K562 (cell line): ENCODE measurements around the gene JMJD1C. TPM values are rescaled to one million over a fixed set of nuclear protein-coding genes. Genes with fewer than 3 reads are reported as not detected.

Source experiments
- ATAC-seq: fragments of 200-7000 bp; cut with Tn5 transposase; 3 replicates; pipeline ENCODE4 v1.9.1; 2020; ENCODE audit warnings: moderate library complexity
- BruUV-seq: library from RNA; stranded (reverse); fragments of 400-500 nt; replicated peaks from 2 replicates; lab custom pipeline; 2021; lab: Mats Ljungman, UMichigan
- CTCF ChIA-PET: fragments of 300-600 bp; formaldehyde crosslinking; extraction: SDS; loops from one replicate; lab custom pipeline; 2021; ENCODE audit warnings: low intra/inter-chr PET ratio; lab: Yijun Ruan, JAX
- POLR2A ChIA-PET: fragments of 300-600, 350-650 bp; sonication (Branson Sonifier 250); formaldehyde crosslinking; extraction: SDS; loops from one replicate; lab custom pipeline; 2021; ENCODE audit warnings: antibody characterized with exemption, inconsistent platforms; lab: Yijun Ruan, JAX
- DNase-seq, 4 experiments: peaks; one replicate each; pipeline versions ENCODE4 v3.0.0 to v3.0.0-alpha.2; 2011 to 2018; ENCODE audit warnings: low spot score in 3 of 4, mixed read lengths in 3 of 4; ENCODE audit errors: extremely low read depth in 1 of 4
- FAIRE-seq: peaks from 2 replicates; lab custom pipeline; 2011; peaks lifted over from hg19 to GRCh38; lab: Jason Lieb, UNC
- H2AFZ ChIP-seq: 2 replicates; pipeline ENCODE4 v1.6.0; 2011; ENCODE audit warnings: low read depth, low read length, control low read depth, inconsistent platforms
- H3K27ac ChIP-seq: fragments of 200-600 bp; 3 replicates; pipeline ENCODE4 v1.8.0; 2011; ENCODE audit warnings: low read depth, mild to moderate bottlenecking, control low read depth, inconsistent platforms, low read length, moderate library complexity, mixed read lengths; ENCODE audit errors: extremely low read depth
- H3K27me3 ChIP-seq, 2 experiments: fragments of 300-600 bp in 1 of 2; 2 replicates in 1 of 2; 3 replicates in 1 of 2; pipeline versions ENCODE4 v1.6.0 to v1.8.0; 2011; ENCODE audit warnings: inconsistent platforms in 2 of 2, low read length in 2 of 2, mild to moderate bottlenecking in 1 of 2, mixed read lengths in 1 of 2, moderate library complexity in 1 of 2; ENCODE audit not compliant: control insufficient read depth in 2 of 2, insufficient read depth in 2 of 2
- H3K36me3 ChIP-seq: fragments of 300-600 bp; 3 replicates; pipeline ENCODE4 v1.8.0; 2011; ENCODE audit warnings: mild to moderate bottlenecking, low read length, inconsistent platforms; ENCODE audit not compliant: control insufficient read depth, insufficient read depth
- H3K4me1 ChIP-seq, 2 experiments: fragments of 200-600 bp in 1 of 2; replicated peaks in 1 of 2; 2 replicates in 1 of 2; 3 replicates in 1 of 2; pipeline versions ENCODE4 v1.5.1 to v1.8.0; 2011; ENCODE audit warnings: inconsistent platforms in 2 of 2, low read length in 2 of 2, mild to moderate bottlenecking in 1 of 2, mixed read lengths in 1 of 2, moderate library complexity in 1 of 2; ENCODE audit not compliant: control insufficient read depth in 2 of 2, insufficient read depth in 2 of 2
- H3K4me2 ChIP-seq: 2 replicates; pipeline ENCODE4 v1.6.1; 2011; ENCODE audit warnings: low read length, control low read depth, inconsistent platforms, mixed read lengths; ENCODE audit not compliant: insufficient read depth
- H3K4me3 ChIP-seq: fragments of 200-600 bp; sonication (generic), shearing (Covaris generic); 2 replicates; pipeline ENCODE4 v1.5.1; 2016; ENCODE audit warnings: control low read depth, inconsistent platforms
- H3K79me2 ChIP-seq: fragments of 200-600 bp; 3 replicates; pipeline ENCODE4 v1.8.0; 2011; ENCODE audit warnings: low read length, inconsistent platforms; ENCODE audit not compliant: control insufficient read depth, insufficient read depth
- H3K9ac ChIP-seq, 2 experiments: 2 replicates each; pipeline versions ENCODE4 v1.6.0 to v1.6.1; 2011; ENCODE audit warnings: low read depth in 2 of 2, low read length in 2 of 2, control low read depth in 1 of 2, inconsistent platforms in 1 of 2, mild to moderate bottlenecking in 1 of 2, mixed read lengths in 1 of 2; ENCODE audit not compliant: insufficient read depth in 1 of 2
- H3K9me1 ChIP-seq: one replicate; pipeline ENCODE4 v1.6.0; 2011; ENCODE audit warnings: inconsistent platforms, mild to moderate bottlenecking, low read length, moderate library complexity; ENCODE audit not compliant: control insufficient read depth, insufficient read depth
- H3K9me3 ChIP-seq: replicated peaks from 2 replicates; pipeline ENCODE4 v1.5.1; 2011; ENCODE audit warnings: low read depth, low read length, inconsistent platforms; ENCODE audit not compliant: control insufficient read depth, insufficient read depth
- H4K20me1 ChIP-seq: replicated peaks from 2 replicates; pipeline ENCODE4 v1.6.1; 2011; ENCODE audit warnings: low read length, inconsistent platforms, mixed read lengths; ENCODE audit not compliant: control insufficient read depth, insufficient read depth
- ASH1L ChIP-seq: fragments of 450-650 bp; IDR thresholded peaks from 2 replicates; pipeline ENCODE4 v1.6.1; 2018; ENCODE audit warnings: borderline replicate concordance, mild to moderate bottlenecking, low read depth; ENCODE audit not compliant: partially characterized antibody
- CSDE1 ChIP-seq, 2 experiments: fragments of 450-650 bp; IDR thresholded peaks; 2 replicates each; pipeline ENCODE4 v1.6.1; 2016; ENCODE audit warnings: mild to moderate bottlenecking in 1 of 2
- ESRRB ChIP-seq: fragments of 250-450 bp; sonication (Bioruptor Pico); IDR thresholded peaks from 2 replicates; pipeline ENCODE4 v1.5.0; 2020; ENCODE audit warnings: mild to moderate bottlenecking, moderate library complexity, borderline replicate concordance
- ZNF121 ChIP-seq: sonication (generic); formaldehyde crosslinking; conservative IDR thresholded peaks from 2 replicates; pipeline ENCODE4 v1.8.0; 2022; ENCODE audit warnings: missing genetic modification reagents
- WGBS: fragments of 100-300 bp; shearing (Covaris generic); methylation state at CpG from one replicate; pipeline ENCODE4 v1.1.6; 2016; ENCODE audit warnings: low coverage, mixed read lengths; ENCODE audit not compliant: insufficient coverage; ENCODE audit errors: missing lambda C conversion rate; 5-methylcytosine and 5-hydroxymethylcytosine counted together
- in situ Hi-C: fragments of 300-500 bp; cut with MboI; formaldehyde crosslinking; loops from 4 replicates; pipeline ENCODE4 v1.15.0; 2018; ENCODE audit warnings: inconsistent platforms, mixed read lengths
- intact Hi-C: fragments of 100-400 bp; cut with micrococcal nuclease; formaldehyde crosslinking; loops from 2 replicates; pipeline ENCODE4 v1.14.2; 2022
- polyA plus RNA-seq, 8 experiments: library from polyadenylated mRNA; depleted of rRNA in 4 of 8; stranded (reverse) in 5 of 8; unstranded in 3 of 8; fragments of >200 nt; fragmentation: Nextera tagmentation in 2 of 8; fragmentation: Illumina TruSeq in 1 of 8; extraction: Ambion mirVana in 2 of 8; extraction: Trizol in 1 of 8; gene quantifications; 2 replicates each; pipeline versions ENCODE4 v1.2.1 to v1.2.3, GENCODE V29; 2011 to 2014; ENCODE audit warnings: inconsistent platforms in 1 of 8, missing spikeins in 1 of 8
- total RNA-seq, 7 experiments: library from RNA; depleted of rRNA in 6 of 7; stranded (reverse); fragments of >200 nt in 6 of 7; fragmentation: Illumina TruSeq in 2 of 7; extraction: Trizol in 2 of 7; gene quantifications; 2 replicates each; pipeline versions ENCODE4 v1.2.1 to v1.2.3, GENCODE V29; 2011 to 2021; ENCODE audit warnings: low replicate concordance in 1 of 7
- TF ChIP-seq, protein P1 (sequence below): fragments of 450-650 bp; formaldehyde crosslinking; IDR thresholded peaks from 2 replicates; pipeline ENCODE4 v1.4.0; 2020; ENCODE audit warnings: mild to moderate bottlenecking
- TF ChIP-seq, protein P2 (sequence below): fragments of 200-800 bp; sonication (Bioruptor generic); IDR thresholded peaks from 2 replicates; pipeline ENCODE4 v1.6.1; 2017; ENCODE audit warnings: missing genetic modification characterization, missing compliant biosample characterization

JMJD1C gene
- total and polyA plus RNA-seq, 9 of the 15 experiments (the other 6 are each of a cell fraction or from before 2014, with no cell fraction given): 25.3 to 68.0 (median 47.2) TPM

DNA sequence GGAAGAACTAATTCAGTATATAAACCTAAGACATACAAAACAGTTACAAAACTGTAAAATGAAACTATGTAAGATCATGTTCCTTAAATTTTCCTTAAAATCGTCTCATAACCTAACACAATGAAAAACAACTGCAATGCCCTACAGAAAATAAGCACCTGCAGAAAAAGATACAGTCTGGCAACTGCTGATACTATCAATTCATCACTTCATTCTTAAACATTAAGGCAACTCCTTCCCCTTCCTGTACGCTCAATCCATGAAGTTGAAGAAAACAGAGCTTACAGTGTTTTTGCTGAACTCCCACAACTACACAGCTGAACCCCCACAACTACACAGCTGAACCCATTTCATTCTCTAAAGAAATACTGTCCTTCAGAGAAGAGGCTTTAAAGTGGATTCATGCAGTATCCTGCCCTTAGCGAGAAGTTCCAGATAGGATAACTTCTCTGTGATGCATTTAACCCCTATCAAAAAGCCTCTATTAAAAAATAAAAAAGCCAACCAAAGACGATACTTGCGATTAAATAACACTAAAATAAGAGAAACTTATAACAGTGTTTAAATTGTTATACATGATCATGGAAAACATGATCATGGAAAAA, 50.0 kb downstream of the JMJD1C start (continued):
- TF ChIP-seq, protein P1, sequence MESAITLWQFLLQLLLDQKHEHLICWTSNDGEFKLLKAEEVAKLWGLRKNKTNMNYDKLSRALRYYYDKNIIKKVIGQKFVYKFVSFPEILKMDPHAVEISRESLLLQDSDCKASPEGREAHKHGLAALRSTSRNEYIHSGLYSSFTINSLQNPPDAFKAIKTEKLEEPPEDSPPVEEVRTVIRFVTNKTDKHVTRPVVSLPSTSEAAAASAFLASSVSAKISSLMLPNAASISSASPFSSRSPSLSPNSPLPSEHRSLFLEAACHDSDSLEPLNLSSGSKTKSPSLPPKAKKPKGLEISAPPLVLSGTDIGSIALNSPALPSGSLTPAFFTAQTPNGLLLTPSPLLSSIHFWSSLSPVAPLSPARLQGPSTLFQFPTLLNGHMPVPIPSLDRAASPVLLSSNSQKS: no peak
- TF ChIP-seq ASH1L: no peak

DNA sequence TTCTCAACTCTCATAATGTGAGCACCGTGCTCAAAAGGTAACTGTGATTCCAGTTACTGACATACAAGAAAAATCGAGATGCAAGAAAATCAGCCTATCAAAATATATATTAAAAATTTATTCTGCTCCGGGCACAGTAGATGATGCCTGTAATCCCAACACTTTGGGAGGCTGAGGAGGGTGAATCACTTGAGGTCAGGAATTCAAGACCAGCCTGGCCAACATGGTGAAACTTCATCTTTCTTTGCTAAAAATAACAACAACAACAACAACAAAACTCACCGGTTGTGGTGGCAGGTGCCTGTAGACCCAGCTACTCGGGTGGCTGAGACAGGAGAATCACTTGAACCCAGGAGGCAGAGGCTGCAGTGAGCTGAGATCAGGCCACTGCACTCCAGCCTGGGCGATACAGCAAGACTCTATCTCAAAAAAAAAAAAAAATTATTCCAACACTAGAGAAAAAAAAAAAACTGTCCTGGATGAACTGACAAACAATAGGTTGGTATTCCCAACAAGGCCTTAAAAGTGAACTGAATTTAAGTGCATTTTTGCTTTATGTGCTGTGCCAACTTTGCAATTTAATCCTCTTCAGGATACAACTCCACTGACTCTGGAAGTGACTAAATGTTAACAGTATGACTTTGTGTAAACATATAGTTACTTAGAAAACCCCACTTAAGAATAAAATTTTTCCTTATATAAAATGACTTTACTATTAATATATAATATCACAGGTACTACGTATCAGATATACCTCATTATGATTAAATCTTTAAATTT, 51.1 kb downstream of the JMJD1C start:
- no peaks in the 10 kb centered on the region for H3K27me3 ChIP-seq
- H3K9ac ChIP-seq: no peak overlapping the region
- H3K79me2 ChIP-seq: peaks cover 86% of the 10 kb centered on the region
- no peaks in the 10 kb centered on the region for H3K9me1 ChIP-seq
- TF ChIP-seq, protein P2, sequence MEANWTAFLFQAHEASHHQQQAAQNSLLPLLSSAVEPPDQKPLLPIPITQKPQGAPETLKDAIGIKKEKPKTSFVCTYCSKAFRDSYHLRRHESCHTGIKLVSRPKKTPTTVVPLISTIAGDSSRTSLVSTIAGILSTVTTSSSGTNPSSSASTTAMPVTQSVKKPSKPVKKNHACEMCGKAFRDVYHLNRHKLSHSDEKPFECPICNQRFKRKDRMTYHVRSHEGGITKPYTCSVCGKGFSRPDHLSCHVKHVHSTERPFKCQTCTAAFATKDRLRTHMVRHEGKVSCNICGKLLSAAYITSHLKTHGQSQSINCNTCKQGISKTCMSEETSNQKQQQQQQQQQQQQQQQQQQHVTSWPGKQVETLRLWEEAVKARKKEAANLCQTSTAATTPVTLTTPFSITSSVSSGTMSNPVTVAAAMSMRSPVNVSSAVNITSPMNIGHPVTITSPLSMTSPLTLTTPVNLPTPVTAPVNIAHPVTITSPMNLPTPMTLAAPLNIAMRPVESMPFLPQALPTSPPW (CRISPR knock-in tag): no peak
- TF ChIP-seq ESRRB (CRISPR knock-in tag) (no peak), ZNF121 (CRISPR knock-in tag) (peak; percentile 57), CSDE1 (IDR thresholded peaks at IDR 0.05) (no peak)
- TF ChIP-seq, all 486 proteins: peak for 1
- 78% methylated on average over 7 of the region's 7 CpGs for WGBS
- in situ Hi-C loops: no loop called here
- no peaks in the 10 kb centered on the region for H3K36me3 ChIP-seq
- ChIA-PET CTCF (no interaction called here), POLR2A (no interaction called here)
- H3K4me2 ChIP-seq: no peak overlapping the region
- H3K4me1 ChIP-seq: peaks cover 0 to 17% of the 10 kb centered on the region in 2 experiments; a peak in 3 of 5 replicates
- FAIRE-seq (no peak), ATAC-seq (no peak), DNase-seq (no peak)
- H3K9me3 ChIP-seq: no peaks in the 10 kb centered on the region
- BruUV-seq: no TSS peak
- no peak overlapping the region for H3K4me3 ChIP-seq
- H4K20me1 ChIP-seq: no peaks in the 10 kb centered on the region
- intact Hi-C loops: no loop called here
- no peak overlapping the region for H2AFZ ChIP-seq
- no peak overlapping the region for H3K27ac ChIP-seq
